Renal cortical epithelial cell (primary cell): ENCODE data around the gene TCN2. TPM values are rescaled to one million over a fixed set of nuclear protein-coding genes. Genes with fewer than 3 reads are reported as not detected.

ENCODE experiments used
- total RNA-seq: library from RNA; depleted of rRNA; stranded (reverse); fragments of >200 nt; gene quantifications from 2 replicates; pipeline ENCODE4 v1.2.3, GENCODE V29; 2014

TCN2 gene
- total RNA-seq, 1 donor from 2014 or later, result 26.0 TPM

Other genes starting within 250 kb of the TCN2 start
- 29.3 and 33.2 TPM in 2 replicates for gene RNF215, start 219.8 kb upstream of the TCN2 start, total RNA-seq
- 57.3 and 97.9 TPM in 2 replicates for gene SEC14L2, start 210.2 kb upstream of the TCN2 start, total RNA-seq
- gene MTFP1, start 181.4 kb upstream of the TCN2 start, total RNA-seq, result 26.5 and 45.3 TPM in 2 replicates
- not detected in 2 replicates for gene SEC14L3, start 135.2 kb upstream of the TCN2 start, total RNA-seq
- 1.2 TPM in 1 of 2 replicates, not detected in the other for gene SEC14L4, start 101.5 kb upstream of the TCN2 start, total RNA-seq
- 20.3 and 37.3 TPM in 2 replicates for gene SEC14L6, start 60.4 kb upstream of the TCN2 start, total RNA-seq
- gene GAL3ST1, start 32.5 kb upstream of the TCN2 start, total RNA-seq, result 2.6 and 6.4 TPM in 2 replicates
- gene PES1, start 15.3 kb upstream of the TCN2 start, total RNA-seq, result 77.6 and 84.0 TPM in 2 replicates
- gene SLC35E4, start 28.6 kb downstream of the TCN2 start, total RNA-seq, result 7.8 and 7.9 TPM in 2 replicates
- 8.2 and 19.5 TPM in 2 replicates for gene DUSP18, start 60.7 kb downstream of the TCN2 start, total RNA-seq
- 1.4 and 1.5 TPM in 2 replicates for gene OSBP2, start 87.7 kb downstream of the TCN2 start, total RNA-seq